Lung (tissue), 12 donors: ENCODE data around the gene NSG2. TPM values are rescaled to one million over a fixed set of nuclear protein-coding genes. Genes with fewer than 3 reads are reported as not detected.

Experiments used
- ATAC-seq: fragments of 200-7000 bp; cut with Tn5 transposase; one replicate; pipeline ENCODE4 v1.9.1; 2020; ENCODE audit warnings: moderate number of reproducible peaks; ENCODE audit not compliant: insufficient read depth, low FRiP score
- DNase-seq, 3 donors: peaks; one replicate each; pipeline ENCODE4 v3.0.0-alpha.2; 2013 to 2017
- H3K27ac ChIP-seq, 2 donors: one replicate each; pipeline ENCODE4 v1.5.1; 2013; ENCODE audit warnings: mild to moderate bottlenecking in 2 of 2, moderate library complexity in 2 of 2, control low read depth in 1 of 2, inconsistent platforms in 1 of 2, low read depth in 1 of 2, low read length in 1 of 2
- H3K27me3 ChIP-seq, 3 donors: one replicate each; pipeline ENCODE4 v1.5.1; 2013; ENCODE audit warnings: low read length in 2 of 3; ENCODE audit not compliant: control insufficient read depth in 3 of 3, insufficient read depth in 3 of 3
- H3K36me3 ChIP-seq, 4 donors: one replicate each; pipeline ENCODE4 v1.5.1; 2013; ENCODE audit warnings: low read length in 4 of 4, mild to moderate bottlenecking in 1 of 4, moderate library complexity in 1 of 4; ENCODE audit not compliant: control insufficient read depth in 4 of 4, insufficient read depth in 4 of 4
- H3K4me1 ChIP-seq, 5 donors: one replicate each; pipeline ENCODE4 v1.5.1; 2013; ENCODE audit warnings: low read length in 5 of 5, mild to moderate bottlenecking in 2 of 5, moderate library complexity in 1 of 5; ENCODE audit not compliant: control insufficient read depth in 5 of 5, insufficient read depth in 5 of 5
- H3K4me3 ChIP-seq: one replicate; pipeline ENCODE4 v1.5.1; 2013; ENCODE audit warnings: mild to moderate bottlenecking, control low read depth, moderate library complexity
- H3K9ac ChIP-seq, 2 donors: one replicate each; pipeline ENCODE4 v1.5.1; 2013; ENCODE audit warnings: low read length in 2 of 2, control low read depth in 1 of 2; ENCODE audit not compliant: insufficient read depth in 1 of 2
- H3K9me3 ChIP-seq, 4 donors: one replicate each; pipeline ENCODE4 v1.5.1; 2013; ENCODE audit warnings: low read length in 3 of 4, mild to moderate bottlenecking in 1 of 4, moderate library complexity in 1 of 4; ENCODE audit not compliant: control insufficient read depth in 4 of 4, insufficient read depth in 3 of 4
- WGBS, 2 donors: extraction: QIAGEN DNeasy Blood & Tissue Kit; methylation state at CpG; one replicate each; pipeline ENCODE4 v1.1.7; 2013; 5-methylcytosine and 5-hydroxymethylcytosine counted together
- polyA plus RNA-seq, 2 donors: library from polyadenylated mRNA; stranded (reverse); fragments of 200-250 nt; gene quantifications; one replicate each; pipeline ENCODE4 v1.2.1, GENCODE V29; 2013
- total RNA-seq, 2 donors: library from RNA; depleted of rRNA in 1 of 2; stranded (reverse); fragments of >200 nt in 1 of 2; gene quantifications; one replicate each; pipeline ENCODE4 v1.2.1, GENCODE V29; 2014 to 2021
- TF ChIP-seq, protein P1 (sequence below): IDR thresholded peaks from 2 replicates; pipeline ENCODE4 v1.5.1; 2012; ENCODE audit warnings: mild to moderate bottlenecking; ENCODE audit errors: control extremely low read depth, extremely low read depth
- donor health status: control.
- donor health status: control.
- donor health status: Bipolar disorder and iron deficiency.
- donor health status: healthy.
- donor health status: DM: yes; HTN: yes; CAD: no.

NSG2 gene
- total and polyA plus RNA-seq, 4 donors: 0.13 to 1.6 (median 0.16) TPM; not detected in 1

GRCh38 chr5:174022384-174023095, 23.0 kb upstream of the NSG2 start:
- WGBS, 2 donors: 72 to 79% methylated on average over 4 of the region's 4 CpGs
- no peak for DNase-seq
- no peak for ATAC-seq

DNA sequence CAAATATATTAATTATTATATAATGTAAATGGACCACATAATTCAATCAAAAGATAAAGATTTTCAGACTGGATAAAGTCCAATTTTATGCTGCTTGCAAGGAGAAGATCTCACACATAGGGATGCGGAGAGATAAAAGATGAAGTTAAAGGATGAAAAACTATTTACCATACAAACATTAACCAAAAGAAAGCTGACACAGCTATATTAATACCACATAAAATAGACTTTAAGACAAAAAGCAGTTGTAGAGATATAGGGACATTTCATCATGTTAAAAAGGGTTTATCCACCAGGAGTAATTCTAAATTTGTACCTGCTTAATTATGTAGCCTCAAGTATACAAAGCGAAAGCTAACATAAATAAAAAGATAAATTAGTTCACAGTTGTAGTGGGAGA, 15.2 kb upstream of the NSG2 start:
- no peak for DNase-seq
- Histone ChIP-seq H3K9me3 (peaks cover 0 to 4% (median 2%) of the 10 kb centered on the region in 4 donors), H3K4me1 (no peaks in the 10 kb centered on the region), H3K27ac (no peak overlapping the region), H3K36me3 (no peaks in the 10 kb centered on the region), H3K9ac (no peak overlapping the region), H3K4me3 (no peak overlapping the region), H3K27me3 (no peaks in the 10 kb centered on the region)
- TF ChIP-seq, protein P1, sequence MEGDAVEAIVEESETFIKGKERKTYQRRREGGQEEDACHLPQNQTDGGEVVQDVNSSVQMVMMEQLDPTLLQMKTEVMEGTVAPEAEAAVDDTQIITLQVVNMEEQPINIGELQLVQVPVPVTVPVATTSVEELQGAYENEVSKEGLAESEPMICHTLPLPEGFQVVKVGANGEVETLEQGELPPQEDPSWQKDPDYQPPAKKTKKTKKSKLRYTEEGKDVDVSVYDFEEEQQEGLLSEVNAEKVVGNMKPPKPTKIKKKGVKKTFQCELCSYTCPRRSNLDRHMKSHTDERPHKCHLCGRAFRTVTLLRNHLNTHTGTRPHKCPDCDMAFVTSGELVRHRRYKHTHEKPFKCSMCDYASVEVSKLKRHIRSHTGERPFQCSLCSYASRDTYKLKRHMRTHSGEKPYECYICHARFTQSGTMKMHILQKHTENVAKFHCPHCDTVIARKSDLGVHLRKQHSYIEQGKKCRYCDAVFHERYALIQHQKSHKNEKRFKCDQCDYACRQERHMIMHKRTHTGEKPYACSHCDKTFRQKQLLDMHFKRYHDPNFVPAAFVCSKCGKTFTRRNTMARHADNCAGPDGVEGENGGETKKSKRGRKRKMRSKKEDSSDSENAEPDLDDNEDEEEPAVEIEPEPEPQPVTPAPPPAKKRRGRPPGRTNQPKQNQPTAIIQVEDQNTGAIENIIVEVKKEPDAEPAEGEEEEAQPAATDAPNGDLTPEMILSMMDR: no peak
- no peak for ATAC-seq
- WGBS, 2 donors: 89 to 95% methylated on average over 2 of the region's 2 CpGs

More at GRCh38 chr5:174022384-174023095, 23.0 kb upstream of the NSG2 start:
- no peaks in the 10 kb centered on the region for H3K27me3 ChIP-seq
- no peak overlapping the region for H3K4me3 ChIP-seq
- H3K9ac ChIP-seq: no peak overlapping the region
- no peak overlapping the region for H3K27ac ChIP-seq
- H3K36me3 ChIP-seq: no peaks in the 10 kb centered on the region
- H3K4me1 ChIP-seq: no peaks in the 10 kb centered on the region
- TF ChIP-seq, protein P1: no peak
- H3K9me3 ChIP-seq: no peaks in the 10 kb centered on the region

DNA sequence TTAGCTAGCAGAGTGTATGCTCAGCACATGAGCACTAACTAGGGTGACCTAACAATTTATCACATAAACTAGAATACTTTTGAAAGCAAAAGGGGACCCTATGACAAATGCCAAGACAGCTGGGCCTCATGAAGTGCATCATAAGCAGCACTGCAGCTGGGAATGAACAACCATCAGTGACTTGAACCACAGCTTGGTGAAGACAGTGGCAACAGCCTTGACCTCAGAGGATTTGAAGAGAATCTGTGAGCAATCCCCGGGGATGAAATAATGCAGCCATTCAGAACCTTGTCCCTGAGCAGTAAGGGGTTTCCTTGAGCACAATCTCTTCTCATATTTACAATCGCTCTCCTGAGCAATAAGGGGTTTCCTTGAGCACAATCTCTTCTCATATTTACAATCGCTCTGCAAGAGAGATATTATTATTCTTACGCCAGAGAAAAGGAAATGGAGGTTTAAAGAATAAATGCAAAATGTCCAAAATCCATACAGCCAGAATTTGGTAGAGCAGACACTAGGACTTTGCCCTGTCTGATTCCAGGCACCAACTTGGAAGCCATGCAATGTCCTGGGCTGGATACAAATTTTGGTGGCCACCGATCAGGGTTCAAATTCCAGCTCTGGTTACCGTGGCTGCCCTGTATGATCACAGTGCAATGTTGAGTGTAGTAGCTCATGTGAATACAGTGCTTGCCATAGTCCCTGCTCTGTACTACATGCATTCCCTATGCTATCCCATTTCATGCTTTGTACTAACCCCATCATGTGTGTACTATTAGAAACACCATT, 846 bp upstream of the NSG2 start:
- no peaks in the 10 kb centered on the region for H3K36me3 ChIP-seq
- WGBS, 2 donors: 64 to 85% methylated on average over 6 of the region's 6 CpGs
- no peak overlapping the region for H3K9ac ChIP-seq
- no peak overlapping the region for H3K4me3 ChIP-seq
- DNase-seq (no peak), ATAC-seq (no peak)
- H3K27ac ChIP-seq: no peak overlapping the region
- no peaks in the 10 kb centered on the region for H3K9me3 ChIP-seq
- no peaks in the 10 kb centered on the region for H3K27me3 ChIP-seq
- H3K4me1 ChIP-seq: no peaks in the 10 kb centered on the region
- TF ChIP-seq, protein P1: no peak
